Endodermal cell (in vitro differentiated cells): ENCODE results near the gene ATRX. TPM values are rescaled to one million over a fixed set of nuclear protein-coding genes. Genes with fewer than 3 reads are reported as not detected.

ENCODE experiments used
- DNase-seq: peaks from one replicate; pipeline ENCODE4 v3.0.0-alpha.2; 2017
- H3K27ac ChIP-seq: 2 replicates; pipeline ENCODE4 v1.5.1; 2013; ENCODE audit warnings: mild to moderate bottlenecking, low read depth, low read length, moderate library complexity
- H3K27me3 ChIP-seq: 2 replicates; pipeline ENCODE4 v1.6.1; 2013; ENCODE audit warnings: mild to moderate bottlenecking, low read length, moderate library complexity; ENCODE audit not compliant: insufficient read depth, control insufficient read depth, poor library complexity, severe bottlenecking
- H3K36me3 ChIP-seq: 2 replicates; pipeline ENCODE4 v1.7.0; 2013; ENCODE audit warnings: mild to moderate bottlenecking, low read length, moderate library complexity; ENCODE audit not compliant: control insufficient read depth, insufficient read depth
- H3K4me1 ChIP-seq: one replicate; pipeline ENCODE4 v1.7.0; 2013; ENCODE audit warnings: low read length; ENCODE audit not compliant: control insufficient read depth, insufficient read depth
- H3K4me3 ChIP-seq: 2 replicates; pipeline ENCODE4 v1.5.1; 2013; ENCODE audit warnings: mild to moderate bottlenecking, low read length, moderate library complexity
- H3K9ac ChIP-seq: 2 replicates; pipeline ENCODE4 v1.6.1; 2013; ENCODE audit warnings: mild to moderate bottlenecking, low read length, moderate library complexity; ENCODE audit not compliant: poor library complexity, severe bottlenecking; ENCODE audit errors: extremely low read depth
- H3K9me3 ChIP-seq: 2 replicates; pipeline ENCODE4 v1.6.1; 2013; ENCODE audit warnings: mild to moderate bottlenecking, low read length, moderate library complexity; ENCODE audit not compliant: control insufficient read depth
- H3K27ac Mint-ChIP-seq: 2 replicates; pipeline ENCODE4 v1.8.0; 2020; ENCODE audit warnings: mixed read lengths
- H3K27me3 Mint-ChIP-seq: 2 replicates; pipeline ENCODE4 v1.8.0; 2021; ENCODE audit warnings: mild to moderate bottlenecking, mixed read lengths; ENCODE audit not compliant: insufficient read depth
- H3K36me3 Mint-ChIP-seq: 2 replicates; pipeline ENCODE4 v1.8.0; 2020; ENCODE audit warnings: low read depth, mixed read lengths
- H3K4me1 Mint-ChIP-seq: 2 replicates; pipeline ENCODE4 v1.8.0; 2020; ENCODE audit warnings: mixed read lengths
- H3K4me3 Mint-ChIP-seq: 2 replicates; pipeline ENCODE4 v1.8.0; 2020; ENCODE audit warnings: mild to moderate bottlenecking, moderate library complexity, mixed read lengths
- H3K9me3 Mint-ChIP-seq: 2 replicates; pipeline ENCODE4 v1.8.0; 2020; ENCODE audit warnings: mild to moderate bottlenecking, mixed read lengths
- CTCF ChIP-seq: fragments of 200-600 bp; sonication (generic); conservative IDR thresholded peaks from 2 replicates; pipeline ENCODE4 v1.5.0; 2021; ENCODE audit warnings: antibody characterized with exemption, mild to moderate bottlenecking
- WGBS, 2 experiments: methylation state at CpG; one replicate each; pipeline versions ENCODE4 v1.1.5 to v1.1.7; 2013; ENCODE audit warnings: missing lambda C conversion rate in 2 of 2, mixed read lengths in 1 of 2; ENCODE audit not compliant: insufficient coverage in 1 of 2, insufficient read length in 1 of 2; 5-methylcytosine and 5-hydroxymethylcytosine counted together
- total RNA-seq, 2 donors: library from RNA; stranded (reverse); fragmentation: NEBNext Ultra II Directional in 1 of 2; extraction: Animal tissue kit (Norgen Biotek cat#: 25700) in 1 of 2; gene quantifications; 2 replicates in 1 of 2; 3 replicates in 1 of 2; pipeline ENCODE4 v1.2.1, GENCODE V29; 2021

ATRX gene
- total RNA-seq, 2 donors from 2014 or later: 120 to 137 TPM

GRCh38 chrX:77820091-77820727 lies 34.2 kb upstream of the ATRX start:
- no peak overlapping the region for H3K9ac ChIP-seq
- no peak for TF ChIP-seq CTCF
- H3K36me3 ChIP-seq: peaks cover 5% of the 10 kb centered on the region
- Mint-ChIP-seq H3K4me3 (no peak overlapping the region), H3K36me3 (peaks cover 21% of the 10 kb centered on the region), H3K27ac (no peak overlapping the region), H3K4me1 (no peaks in the 10 kb centered on the region), H3K27me3 (no peaks in the 10 kb centered on the region), H3K9me3 (peaks cover 54% of the 10 kb centered on the region)
- no peaks in the 10 kb centered on the region for H3K9me3 ChIP-seq
- no peaks in the 10 kb centered on the region for H3K27me3 ChIP-seq
- no peak overlapping the region for H3K4me3 ChIP-seq
- no peaks in the 10 kb centered on the region for H3K4me1 ChIP-seq
- no peak overlapping the region for H3K27ac ChIP-seq
- 80 to 93% methylated on average over 1 to 9 of the region's 9 CpGs for WGBS, 2 experiments
- DNase-seq: no peak

GRCh38 chrX:77814210-77814609 lies 28.2 kb upstream of the ATRX start:
- Mint-ChIP-seq H3K9me3 (peaks cover 47% of the 10 kb centered on the region), H3K27ac (no peak overlapping the region), H3K4me3 (no peak overlapping the region), H3K36me3 (no peaks in the 10 kb centered on the region), H3K4me1 (no peaks in the 10 kb centered on the region), H3K27me3 (no peaks in the 10 kb centered on the region)
- no CpG with 5 or more reads among the region's 1 CpG for WGBS, 2 experiments
- Histone ChIP-seq H3K9ac (no peak overlapping the region), H3K36me3 (no peaks in the 10 kb centered on the region), H3K4me3 (no peak overlapping the region), H3K27me3 (no peaks in the 10 kb centered on the region), H3K9me3 (no peaks in the 10 kb centered on the region), H3K27ac (no peak overlapping the region), H3K4me1 (no peaks in the 10 kb centered on the region)
- DNase-seq: no peak
- TF ChIP-seq CTCF: no peak

- Mint-ChIP-seq H3K27ac (no peak overlapping the region), H3K9me3 (peaks cover 54% of the 10 kb centered on the region), H3K36me3 (no peaks in the 10 kb centered on the region), H3K4me3 (no peak overlapping the region), H3K27me3 (peaks cover 2% of the 10 kb centered on the region), H3K4me1 (no peaks in the 10 kb centered on the region)
- TF ChIP-seq CTCF: no peak
- Histone ChIP-seq H3K36me3 (no peaks in the 10 kb centered on the region), H3K9ac (no peak overlapping the region), H3K4me1 (no peaks in the 10 kb centered on the region), H3K27ac (no peak overlapping the region), H3K27me3 (no peaks in the 10 kb centered on the region), H3K4me3 (no peak overlapping the region), H3K9me3 (no peaks in the 10 kb centered on the region)
- no peak for DNase-seq
- whole genome bisulfite sequencing, 2 experiments: no CpG with 5 or more reads among the region's 1 CpG
These were observed 16.2 kb upstream of the ATRX start for GRCh38 chrX:77802201-77802600.
